ENCODE measurements around the gene SETD4.

DNA sequence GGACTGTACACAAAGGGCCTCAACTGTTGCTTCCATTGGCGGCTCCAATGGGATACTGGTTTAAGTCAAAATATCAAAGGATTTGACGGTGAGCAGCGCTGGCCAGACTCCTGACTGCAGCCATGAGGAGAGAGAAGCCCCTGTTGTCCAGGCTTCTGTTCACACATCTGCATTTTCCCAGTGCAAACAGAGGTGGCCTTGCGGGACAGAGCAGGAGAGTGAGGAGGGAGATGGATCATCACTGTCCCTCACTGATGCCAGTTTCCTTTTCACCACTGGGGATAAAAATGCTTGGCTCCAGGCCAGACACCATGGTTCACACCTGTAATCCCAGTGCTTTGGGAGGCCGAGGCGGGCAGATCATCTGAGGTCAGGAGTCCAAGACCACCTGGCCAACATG, 69.2 kb downstream of the SETD4 start:
- TF ChIP-seq CTCF (IDR thresholded peaks at IDR 0.05 in 2 of 3, conservative IDR thresholded peaks at IDR 0.05 in 1 of 3; ENCODE audit: borderline replicate concordance in 1 of 3, insufficient read depth in 1 of 3, low read depth in 2 of 3, low read length in 2 of 3): no peak
- TF ChIP-seq POLR2A (IDR thresholded peaks at IDR 0.05; ENCODE audit: borderline replicate concordance, extremely low read depth, insufficient read depth, insufficient read length): no peak
- TF ChIP-seq POLR2AphosphoS5 (IDR thresholded peaks at IDR 0.05; ENCODE audit: low read depth, low read length): no peak
- TF ChIP-seq CEBPB (IDR thresholded peaks at IDR 0.05; ENCODE audit: low read depth): no peak
- TF ChIP-seq EZH2 (IDR thresholded peaks at IDR 0.05): no peak
- TF ChIP-seq ZNF274 (IDR thresholded peaks at IDR 0.05; ENCODE audit: low read depth, low read length): no peak
- TF ChIP-seq ZFX (IDR thresholded peaks at IDR 0.05): no peak
- TF ChIP-seq, protein P1, sequence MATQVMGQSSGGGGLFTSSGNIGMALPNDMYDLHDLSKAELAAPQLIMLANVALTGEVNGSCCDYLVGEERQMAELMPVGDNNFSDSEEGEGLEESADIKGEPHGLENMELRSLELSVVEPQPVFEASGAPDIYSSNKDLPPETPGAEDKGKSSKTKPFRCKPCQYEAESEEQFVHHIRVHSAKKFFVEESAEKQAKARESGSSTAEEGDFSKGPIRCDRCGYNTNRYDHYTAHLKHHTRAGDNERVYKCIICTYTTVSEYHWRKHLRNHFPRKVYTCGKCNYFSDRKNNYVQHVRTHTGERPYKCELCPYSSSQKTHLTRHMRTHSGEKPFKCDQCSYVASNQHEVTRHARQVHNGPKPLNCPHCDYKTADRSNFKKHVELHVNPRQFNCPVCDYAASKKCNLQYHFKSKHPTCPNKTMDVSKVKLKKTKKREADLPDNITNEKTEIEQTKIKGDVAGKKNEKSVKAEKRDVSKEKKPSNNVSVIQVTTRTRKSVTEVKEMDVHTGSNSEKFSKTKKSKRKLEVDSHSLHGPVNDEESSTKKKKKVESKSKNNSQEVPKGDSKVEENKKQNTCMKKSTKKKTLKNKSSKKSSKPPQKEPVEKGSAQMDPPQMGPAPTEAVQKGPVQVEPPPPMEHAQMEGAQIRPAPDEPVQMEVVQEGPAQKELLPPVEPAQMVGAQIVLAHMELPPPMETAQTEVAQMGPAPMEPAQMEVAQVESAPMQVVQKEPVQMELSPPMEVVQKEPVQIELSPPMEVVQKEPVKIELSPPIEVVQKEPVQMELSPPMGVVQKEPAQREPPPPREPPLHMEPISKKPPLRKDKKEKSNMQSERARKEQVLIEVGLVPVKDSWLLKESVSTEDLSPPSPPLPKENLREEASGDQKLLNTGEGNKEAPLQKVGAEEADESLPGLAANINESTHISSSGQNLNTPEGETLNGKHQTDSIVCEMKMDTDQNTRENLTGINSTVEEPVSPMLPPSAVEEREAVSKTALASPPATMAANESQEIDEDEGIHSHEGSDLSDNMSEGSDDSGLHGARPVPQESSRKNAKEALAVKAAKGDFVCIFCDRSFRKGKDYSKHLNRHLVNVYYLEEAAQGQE (IDR thresholded peaks at IDR 0.05; ENCODE audit: low read depth): no peak
- no peak for TF ChIP-seq SIN3A (IDR thresholded peaks at IDR 0.05; ENCODE audit: low read depth)
- no peak for TF ChIP-seq ELF1 (IDR thresholded peaks at IDR 0.05; ENCODE audit: borderline replicate concordance, low read depth)
- TF ChIP-seq, protein P2, sequence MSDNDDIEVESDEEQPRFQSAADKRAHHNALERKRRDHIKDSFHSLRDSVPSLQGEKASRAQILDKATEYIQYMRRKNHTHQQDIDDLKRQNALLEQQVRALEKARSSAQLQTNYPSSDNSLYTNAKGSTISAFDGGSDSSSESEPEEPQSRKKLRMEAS (IDR thresholded peaks at IDR 0.05): no peak
